ENCODE data around the gene SLC9B1.
"Not testable (repeated sequence)": the region's sequence is repeated elsewhere in the genome, so short reads cannot be mapped to it uniquely, and the experiment has no call there.

Gene SLC9B1

GRCh38 chr4:102959496-102959895 is 60.0 kb downstream of the SLC9B1 start:
- DNase-seq (ENCODE audit: low read depth, low spot score) = no peak
- no peak for TF ChIP-seq YY1 (IDR thresholded peaks at IDR 0.05; ENCODE audit: insufficient read depth, insufficient read length)
- no peak for TF ChIP-seq ZNF274 (IDR thresholded peaks at IDR 0.05; ENCODE audit: low read depth, low read length)
- no peak for TF ChIP-seq SUZ12 (IDR thresholded peaks at IDR 0.05; ENCODE audit: extremely low read depth, insufficient read depth, insufficient read length)
- no peak overlapping the region for H3K9ac ChIP-seq (ENCODE audit: insufficient read length, low read depth)
- no peak overlapping the region for H3K4me3 ChIP-seq (ENCODE audit: insufficient read length, low read depth)
- no peaks in the 10 kb centered on the region for H3K27me3 ChIP-seq (ENCODE audit: insufficient read depth, insufficient read length)
- no peaks in the 10 kb centered on the region for H3K4me1 ChIP-seq (ENCODE audit: insufficient read depth, insufficient read length)
- no peaks in the 10 kb centered on the region for H3K36me3 ChIP-seq (ENCODE audit: insufficient read depth, insufficient read length, low read length)
- H3K9me3 ChIP-seq (ENCODE audit: insufficient read depth, low read length) = no peaks in the 10 kb centered on the region

- Histone ChIP-seq H3K36me3 (ENCODE audit: insufficient read depth, insufficient read length, low read length) (no peaks in the 10 kb centered on the region), H3K9ac (ENCODE audit: insufficient read length, low read depth) (no peak overlapping the region), H3K4me3 (ENCODE audit: insufficient read length, low read depth) (no peak overlapping the region), H3K9me3 (ENCODE audit: insufficient read depth, low read length) (no peaks in the 10 kb centered on the region), H3K4me1 (ENCODE audit: insufficient read depth, insufficient read length) (no peaks in the 10 kb centered on the region), H3K27me3 (ENCODE audit: insufficient read depth, insufficient read length) (no peaks in the 10 kb centered on the region)
- TF ChIP-seq SUZ12 (IDR thresholded peaks at IDR 0.05; ENCODE audit: extremely low read depth, insufficient read depth, insufficient read length) (no peak), YY1 (IDR thresholded peaks at IDR 0.05; ENCODE audit: insufficient read depth, insufficient read length) (no peak)
- no peak for DNase-seq (ENCODE audit: low read depth, low spot score)
Observed at GRCh38 chr4:102945066-102945465, 74.4 kb downstream of the SLC9B1 start.

GRCh38 chr4:102938063-102938462 is 81.4 kb downstream of the SLC9B1 start:
- not testable (repeated sequence) for H3K4me1 ChIP-seq (ENCODE audit: insufficient read depth, insufficient read length); H3K4me3 ChIP-seq (ENCODE audit: insufficient read length, low read depth); H3K36me3 ChIP-seq (ENCODE audit: insufficient read depth, insufficient read length, low read length); H3K9me3 ChIP-seq (ENCODE audit: insufficient read depth, low read length); H3K27me3 ChIP-seq (ENCODE audit: insufficient read depth, insufficient read length); DNase-seq (ENCODE audit: low read depth, low spot score); H3K9ac ChIP-seq (ENCODE audit: insufficient read length, low read depth)

GRCh38 chr4:102935716-102936115 is 83.8 kb downstream of the SLC9B1 start:
- no peak for DNase-seq (ENCODE audit: low read depth, low spot score)

GRCh38 chr4:102919697-102920096 is 99.8 kb downstream of the SLC9B1 start:
- not testable (repeated sequence) for H3K9me3 ChIP-seq (ENCODE audit: insufficient read depth, low read length); H3K9ac ChIP-seq (ENCODE audit: insufficient read length, low read depth); H3K36me3 ChIP-seq (ENCODE audit: insufficient read depth, insufficient read length, low read length); H3K27me3 ChIP-seq (ENCODE audit: insufficient read depth, insufficient read length); H3K4me1 ChIP-seq (ENCODE audit: insufficient read depth, insufficient read length); H3K4me3 ChIP-seq (ENCODE audit: insufficient read length, low read depth); DNase-seq (ENCODE audit: low read depth, low spot score)

More at GRCh38 chr4:102935716-102936115, 83.8 kb downstream of the SLC9B1 start:
- Histone ChIP-seq H3K36me3 (ENCODE audit: insufficient read depth, insufficient read length, low read length) (no peaks in the 10 kb centered on the region), H3K27me3 (ENCODE audit: insufficient read depth, insufficient read length) (no peaks in the 10 kb centered on the region), H3K9me3 (ENCODE audit: insufficient read depth, low read length) (no peaks in the 10 kb centered on the region), H3K4me1 (ENCODE audit: insufficient read depth, insufficient read length) (no peaks in the 10 kb centered on the region), H3K4me3 (ENCODE audit: insufficient read length, low read depth) (no peak overlapping the region), H3K9ac (ENCODE audit: insufficient read length, low read depth) (no peak overlapping the region)
- no peak for TF ChIP-seq ZNF274 (IDR thresholded peaks at IDR 0.05; ENCODE audit: low read depth, low read length)
- TF ChIP-seq YY1 (IDR thresholded peaks at IDR 0.05; ENCODE audit: insufficient read depth, insufficient read length) = no peak
- TF ChIP-seq SUZ12 (IDR thresholded peaks at IDR 0.05; ENCODE audit: extremely low read depth, insufficient read depth, insufficient read length) = no peak

GRCh38 chr4:102918859-102919258 is 100.6 kb downstream of the SLC9B1 start:
- no peak overlapping the region for H3K4me3 ChIP-seq (ENCODE audit: insufficient read length, low read depth)
- peaks cover 4% of the 10 kb centered on the region; the same call in 1 of the 2 replicates for H3K9me3 ChIP-seq (ENCODE audit: insufficient read depth, low read length)
- no peak overlapping the region for H3K9ac ChIP-seq (ENCODE audit: insufficient read length, low read depth)
- TF ChIP-seq YY1 (IDR thresholded peaks at IDR 0.05; ENCODE audit: insufficient read depth, insufficient read length) = no peak
- no peak for TF ChIP-seq SUZ12 (IDR thresholded peaks at IDR 0.05; ENCODE audit: extremely low read depth, insufficient read depth, insufficient read length)
- no peak for TF ChIP-seq ZNF274 (IDR thresholded peaks at IDR 0.05; ENCODE audit: low read depth, low read length)
- H3K36me3 ChIP-seq (ENCODE audit: insufficient read depth, insufficient read length, low read length) = no peaks in the 10 kb centered on the region
- DNase-seq (ENCODE audit: low read depth, low spot score) = no peak
- H3K4me1 ChIP-seq (ENCODE audit: insufficient read depth, insufficient read length) = no peaks in the 10 kb centered on the region
- no peaks in the 10 kb centered on the region for H3K27me3 ChIP-seq (ENCODE audit: insufficient read depth, insufficient read length)

- DNase-seq (ENCODE audit: low read depth, low spot score) = no peak
- Histone ChIP-seq H3K4me1 (ENCODE audit: insufficient read depth, insufficient read length) (no peaks in the 10 kb centered on the region), H3K9me3 (ENCODE audit: insufficient read depth, low read length) (no peaks in the 10 kb centered on the region), H3K36me3 (ENCODE audit: insufficient read depth, insufficient read length, low read length) (no peaks in the 10 kb centered on the region), H3K4me3 (ENCODE audit: insufficient read length, low read depth) (no peak overlapping the region), H3K27me3 (ENCODE audit: insufficient read depth, insufficient read length) (no peaks in the 10 kb centered on the region), H3K9ac (ENCODE audit: insufficient read length, low read depth) (no peak overlapping the region)
- TF ChIP-seq YY1 (IDR thresholded peaks at IDR 0.05; ENCODE audit: insufficient read depth, insufficient read length) (no peak), ZNF274 (IDR thresholded peaks at IDR 0.05; ENCODE audit: low read depth, low read length) (no peak)
Observed at GRCh38 chr4:102901804-102902203, 117.7 kb downstream of the SLC9B1 start.

GRCh38 chr4:102897610-102898009 is 121.9 kb downstream of the SLC9B1 start:
- H3K27me3 ChIP-seq (ENCODE audit: insufficient read depth, insufficient read length); H3K9ac ChIP-seq (ENCODE audit: insufficient read length, low read depth); DNase-seq (ENCODE audit: low read depth, low spot score); H3K4me3 ChIP-seq (ENCODE audit: insufficient read length, low read depth); H3K9me3 ChIP-seq (ENCODE audit: insufficient read depth, low read length); H3K4me1 ChIP-seq (ENCODE audit: insufficient read depth, insufficient read length); H3K36me3 ChIP-seq (ENCODE audit: insufficient read depth, insufficient read length, low read length): not testable (repeated sequence)

- not testable (repeated sequence) for H3K36me3 ChIP-seq (ENCODE audit: insufficient read depth, insufficient read length, low read length); H3K27me3 ChIP-seq (ENCODE audit: insufficient read depth, insufficient read length); H3K4me1 ChIP-seq (ENCODE audit: insufficient read depth, insufficient read length); H3K9me3 ChIP-seq (ENCODE audit: insufficient read depth, low read length); DNase-seq (ENCODE audit: low read depth, low spot score); H3K4me3 ChIP-seq (ENCODE audit: insufficient read length, low read depth); H3K9ac ChIP-seq (ENCODE audit: insufficient read length, low read depth)
Observed at GRCh38 chr4:102896547-102896946, 123.0 kb downstream of the SLC9B1 start.

- H3K9ac ChIP-seq (ENCODE audit: insufficient read length, low read depth); H3K9me3 ChIP-seq (ENCODE audit: insufficient read depth, low read length); H3K36me3 ChIP-seq (ENCODE audit: insufficient read depth, insufficient read length, low read length); H3K27me3 ChIP-seq (ENCODE audit: insufficient read depth, insufficient read length); DNase-seq (ENCODE audit: low read depth, low spot score); H3K4me1 ChIP-seq (ENCODE audit: insufficient read depth, insufficient read length); H3K4me3 ChIP-seq (ENCODE audit: insufficient read length, low read depth): not testable (repeated sequence)
Observed at GRCh38 chr4:102889866-102890265, 129.6 kb downstream of the SLC9B1 start.

- H3K27me3 ChIP-seq (ENCODE audit: insufficient read depth, insufficient read length); H3K36me3 ChIP-seq (ENCODE audit: insufficient read depth, insufficient read length, low read length); H3K9me3 ChIP-seq (ENCODE audit: insufficient read depth, low read length); H3K9ac ChIP-seq (ENCODE audit: insufficient read length, low read depth); H3K4me1 ChIP-seq (ENCODE audit: insufficient read depth, insufficient read length); DNase-seq (ENCODE audit: low read depth, low spot score); H3K4me3 ChIP-seq (ENCODE audit: insufficient read length, low read depth): not testable (repeated sequence)
Observed at GRCh38 chr4:102888570-102888969, 130.9 kb downstream of the SLC9B1 start.
